NCI-H2227 treated with DMSO at 0.1 percent for 48 hours (cell line): Measurements from ENCODE around the gene CD81.
"Not testable (repeated sequence)": the region's sequence is repeated elsewhere in the genome, so short reads cannot be mapped to it uniquely, and the experiment has no call there.

Experiments used
- DNase-seq: peaks from one replicate; lab custom pipeline; 2025; lab: John Stamatoyannopoulos, UW

The CD81 gene

DNA sequence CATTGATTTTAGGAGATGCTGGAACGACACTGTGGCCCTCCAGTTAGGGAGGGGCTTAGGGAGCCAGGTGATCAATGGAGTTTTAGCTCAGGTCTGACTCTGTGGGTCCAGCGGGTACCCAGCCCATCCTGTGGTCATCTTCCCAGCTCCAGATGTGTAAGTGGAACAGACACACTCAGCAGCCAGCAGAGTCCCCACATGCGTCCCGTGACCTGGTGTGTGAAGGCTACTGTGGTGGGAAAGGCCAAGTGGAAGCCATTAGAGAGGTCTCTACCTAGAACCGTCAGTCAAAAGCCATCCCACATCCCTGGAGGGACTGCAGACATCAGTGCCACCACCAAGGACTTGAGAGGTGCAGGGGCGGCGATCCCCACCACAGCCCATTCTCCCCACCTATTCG, 19.9 kb upstream of the CD81 start:
- DNase-seq: no peak

DNA sequence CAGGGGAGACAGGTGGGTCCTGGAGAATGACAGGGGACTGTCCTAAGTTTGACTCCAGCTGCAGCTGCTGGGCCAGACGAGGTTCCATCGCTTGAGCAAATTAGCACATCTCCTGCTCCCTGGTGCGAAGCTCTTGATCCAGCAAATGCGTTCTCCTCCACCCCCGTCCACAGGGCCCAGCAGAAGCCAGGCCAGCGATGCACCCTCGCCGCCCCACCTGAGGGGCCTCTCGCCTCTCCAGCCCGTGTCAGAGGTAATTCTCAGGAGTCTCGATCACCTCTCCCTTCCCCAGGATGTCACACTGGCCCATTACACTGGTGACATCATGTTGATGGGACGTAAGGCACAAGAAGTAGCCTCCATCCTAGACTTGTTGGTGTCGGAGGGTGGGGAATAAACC, 19.5 kb upstream of the CD81 start:
- not testable (repeated sequence) for DNase-seq

DNA sequence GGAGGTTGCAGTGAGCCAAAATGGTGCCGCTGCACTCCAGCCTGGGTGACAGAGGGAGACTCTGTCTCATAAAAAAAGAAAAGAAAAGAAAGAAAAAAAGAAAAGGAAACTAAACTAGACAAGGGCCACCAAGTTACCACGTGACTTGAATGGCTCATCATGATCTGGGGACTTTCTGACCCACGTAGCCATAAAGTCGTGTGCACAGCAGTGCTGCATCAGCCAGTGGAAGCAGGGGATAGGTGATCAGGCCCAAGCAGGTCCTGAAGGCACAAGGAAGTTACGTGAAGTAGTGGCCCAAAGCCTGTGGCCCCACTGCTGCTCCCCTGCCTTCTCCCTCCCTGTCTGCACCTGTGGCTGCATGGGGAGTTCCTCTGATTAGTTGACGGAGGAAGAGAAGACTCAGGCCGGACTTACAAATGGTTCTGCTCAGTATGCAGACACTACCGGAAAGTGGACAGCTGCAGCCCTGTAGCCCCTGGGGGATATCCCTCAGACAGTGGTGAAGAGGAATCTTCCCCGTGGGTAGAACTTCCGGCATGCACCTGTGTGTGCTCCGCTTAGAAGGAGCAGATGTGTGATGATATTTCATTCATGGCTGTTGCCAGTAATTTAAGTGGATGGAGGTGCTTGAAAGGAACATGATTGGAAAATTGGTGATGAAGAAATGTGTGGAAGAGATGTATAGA, 18.2 kb upstream of the CD81 start:
- DNase-seq: no peak

DNA sequence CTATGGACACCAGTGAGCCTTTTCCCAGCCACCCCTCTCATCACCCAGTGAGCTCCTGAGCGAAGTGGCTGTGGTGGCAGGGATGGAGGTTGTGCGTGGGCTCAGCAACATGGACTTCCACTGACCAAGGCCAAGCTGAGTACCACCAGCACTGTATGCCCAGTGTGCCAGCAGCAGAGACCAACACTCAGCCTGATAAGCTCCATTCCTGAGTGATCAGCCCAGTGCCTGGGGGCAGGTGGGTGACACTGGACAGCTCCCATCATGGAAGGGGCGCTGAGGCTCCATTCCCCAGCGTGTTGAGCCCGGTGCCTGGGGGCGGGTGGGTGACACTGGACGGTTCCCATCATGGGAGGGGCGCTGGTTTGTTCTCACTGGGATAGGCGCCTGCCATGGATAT, 17.6 kb upstream of the CD81 start:
- DNase-seq: no peak

DNA sequence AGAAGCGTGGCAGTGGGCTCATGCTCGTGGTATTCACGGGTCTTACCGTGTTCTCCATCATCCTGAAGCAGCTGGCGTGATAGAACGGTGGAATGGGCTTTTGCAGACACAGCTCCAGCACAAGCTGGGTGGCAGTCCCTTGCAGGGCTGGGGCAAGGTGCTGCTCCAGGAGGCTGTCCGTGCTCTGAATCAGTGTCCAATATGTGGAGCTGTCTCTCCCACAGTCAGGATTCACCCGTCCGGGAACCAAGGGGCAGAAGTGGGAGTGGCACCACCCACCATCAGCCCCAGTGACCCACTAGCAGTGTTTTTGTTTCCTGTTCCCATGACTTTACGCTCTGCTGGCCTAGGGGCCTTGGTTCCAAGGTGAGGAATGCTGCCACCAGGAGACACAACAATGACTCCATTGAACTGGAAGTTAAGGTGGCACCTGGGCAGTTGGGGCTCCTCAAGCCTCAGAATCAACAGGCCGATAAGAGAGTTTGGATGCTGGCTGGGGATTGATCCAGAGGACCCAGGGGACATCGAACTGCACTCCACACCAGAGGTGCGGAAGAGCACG, 16.9 kb upstream of the CD81 start:
- no peak for DNase-seq

DNA sequence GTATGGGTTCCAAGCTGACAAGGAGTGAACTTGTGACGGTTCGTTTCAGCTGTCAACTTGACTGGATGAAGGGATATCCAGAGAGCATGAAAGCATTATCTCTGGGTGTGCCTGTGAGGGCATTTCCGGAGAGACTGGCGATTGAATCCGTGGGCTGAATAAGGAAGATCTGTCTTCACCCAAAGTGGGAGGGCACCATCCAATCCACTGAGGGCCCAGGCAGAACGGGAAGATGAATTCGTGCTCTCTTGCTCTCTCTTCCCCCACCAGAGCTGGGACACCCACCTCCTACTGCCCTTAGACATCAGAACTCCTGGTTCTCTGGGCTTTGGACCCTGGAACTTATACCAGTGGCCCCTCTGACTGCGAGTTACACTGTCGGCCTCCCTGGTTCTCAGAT, 15.5 kb upstream of the CD81 start:
- no peak for DNase-seq

DNA sequence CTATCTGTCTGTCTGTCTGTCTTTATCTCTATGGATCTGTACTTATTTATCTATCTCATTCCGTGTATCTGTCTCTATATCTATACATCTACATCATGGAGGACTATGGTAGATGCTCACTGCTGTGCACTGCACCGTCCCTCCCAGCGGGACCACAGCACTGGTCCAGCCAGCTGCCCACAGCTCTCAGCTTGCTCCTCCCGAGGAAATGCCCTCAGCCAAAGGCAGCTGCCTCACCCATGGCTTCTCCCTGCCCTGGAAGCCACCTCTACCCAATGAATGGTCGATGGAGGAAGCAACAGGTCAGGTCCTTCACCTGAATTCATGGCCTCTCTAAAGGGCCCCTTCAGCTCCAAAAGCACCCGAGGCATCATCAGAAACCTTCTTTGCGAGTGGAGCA, 14.7 kb upstream of the CD81 start:
- DNase-seq: no peak

DNA sequence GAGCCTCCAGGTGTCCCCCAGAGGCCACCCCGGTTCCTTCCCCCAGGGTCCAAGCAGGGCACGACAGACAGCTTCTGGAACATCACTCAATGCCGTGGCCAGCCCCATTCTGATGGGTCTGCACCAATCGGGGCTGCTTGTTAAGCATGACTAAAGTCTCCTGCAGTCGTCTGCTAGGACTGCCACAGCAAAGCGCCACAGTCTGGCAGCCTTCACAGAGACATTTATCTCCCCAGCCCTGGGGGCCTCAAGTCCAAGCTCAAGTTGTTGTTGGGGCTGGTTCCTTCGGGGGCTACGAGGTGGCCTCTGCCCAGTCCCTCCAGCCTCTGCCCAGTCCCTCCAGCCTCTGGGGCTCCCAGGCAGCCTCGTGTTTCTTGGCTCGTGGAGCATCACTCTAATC, 14.0 kb upstream of the CD81 start:
- DNase-seq: no peak

DNA sequence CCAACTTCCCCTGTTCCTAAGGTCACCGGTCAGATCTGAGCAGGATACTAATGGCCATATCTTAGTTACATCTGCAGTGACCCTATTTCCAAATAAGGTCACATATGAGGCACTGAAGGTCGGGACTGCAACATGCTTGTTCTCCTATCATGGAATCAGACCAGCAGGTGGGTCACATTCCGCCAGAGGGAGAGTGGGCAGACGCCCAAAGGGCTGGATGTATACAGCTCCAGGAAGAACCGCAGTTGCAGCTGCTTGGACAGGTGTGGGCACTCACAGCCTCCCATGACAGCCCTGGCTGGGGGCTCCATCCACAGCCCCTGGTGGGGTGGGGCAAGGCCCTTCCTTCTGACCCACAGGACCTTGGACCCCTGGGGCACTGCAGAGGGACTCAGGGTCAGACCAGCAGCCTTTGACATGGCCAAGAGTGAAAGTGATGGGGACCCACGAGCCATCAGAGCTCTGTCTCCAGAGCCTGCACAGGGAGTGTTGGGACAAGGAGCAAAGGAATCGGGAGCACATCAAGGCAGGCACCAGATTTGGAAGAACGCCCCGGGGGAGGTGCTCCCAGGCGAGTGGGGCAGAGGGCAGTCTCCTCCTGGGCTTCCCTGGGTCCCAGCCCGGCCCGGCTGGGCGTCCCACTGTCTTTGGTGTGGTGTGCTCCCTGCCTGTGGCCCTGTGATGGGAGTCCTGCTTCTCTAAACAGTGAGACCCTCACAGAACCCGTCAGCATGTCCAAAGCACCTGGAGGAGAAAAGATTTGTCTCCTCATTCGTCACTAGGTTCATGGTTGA, 13.3 kb upstream of the CD81 start:
- DNase-seq: no peak

DNA sequence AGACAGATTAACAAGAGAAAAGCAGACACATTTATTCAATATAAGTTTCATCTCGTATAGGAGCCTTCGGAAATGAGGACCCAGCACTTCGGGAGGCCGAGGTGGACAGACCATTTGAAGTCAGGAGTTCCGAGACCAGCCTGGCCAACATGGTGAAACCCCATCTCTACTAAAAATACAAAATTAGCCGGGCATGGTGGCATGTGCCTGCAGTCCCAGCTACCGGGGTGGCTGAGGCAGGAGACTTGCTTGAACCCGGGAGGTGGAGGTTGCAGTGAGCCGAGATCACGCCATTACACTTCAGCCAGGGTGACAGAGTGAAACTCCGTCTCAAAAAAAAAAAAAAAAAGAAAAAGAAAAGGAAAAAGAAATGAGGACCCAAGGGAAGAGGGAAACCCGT, 12.7 kb upstream of the CD81 start:
- DNase-seq: not testable (repeated sequence)

DNA sequence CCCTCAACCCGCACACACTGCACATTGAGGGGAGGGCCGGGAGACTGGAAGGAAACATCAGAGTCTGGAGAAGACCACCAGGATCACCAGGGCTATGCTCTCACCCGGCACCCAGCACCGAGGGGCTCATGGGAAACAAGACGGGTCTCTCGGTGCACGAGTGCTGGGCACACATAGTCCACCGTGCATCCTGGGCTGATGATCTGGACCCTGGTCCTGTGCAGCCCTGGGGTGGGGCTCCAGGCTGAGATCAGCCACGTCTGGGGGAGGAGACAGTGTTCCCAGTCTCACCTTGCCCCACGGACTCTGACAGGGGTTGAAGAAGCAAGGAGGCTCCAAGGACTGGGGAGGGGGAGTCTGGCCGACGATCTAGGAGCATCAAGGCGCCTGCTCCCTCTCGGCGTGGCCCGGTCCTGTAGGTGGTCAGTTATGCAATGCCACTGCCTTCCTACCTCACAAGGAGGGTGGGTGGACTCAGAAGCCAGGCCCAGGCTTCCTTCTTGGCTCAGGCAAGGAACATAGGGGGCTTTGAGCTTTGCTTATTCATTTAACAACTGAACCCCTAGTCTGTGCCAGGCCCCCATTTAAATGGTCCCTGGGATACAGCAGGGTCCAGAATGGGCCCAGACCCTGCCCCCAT, 11.4 kb upstream of the CD81 start:
- DNase-seq: no peak

DNA sequence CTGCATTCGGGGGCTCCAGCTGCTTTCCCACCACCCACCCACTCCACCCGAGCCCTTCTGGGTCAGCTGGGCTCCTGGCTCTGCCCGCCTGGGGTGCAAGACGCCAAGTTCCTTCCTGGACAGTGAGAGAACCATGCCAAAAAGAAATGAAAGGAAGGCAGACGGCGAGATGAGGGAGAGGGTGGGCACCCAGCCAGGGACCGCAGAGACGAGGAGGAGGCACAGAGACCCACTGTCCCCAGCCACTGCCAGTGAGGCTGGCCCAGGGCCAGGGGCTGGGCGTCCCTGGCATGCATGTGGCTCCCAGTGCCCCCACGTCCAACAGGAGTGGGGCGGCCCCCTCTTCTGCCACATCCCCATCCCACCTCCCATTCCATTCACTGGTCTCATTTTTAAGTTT, 10.8 kb upstream of the CD81 start:
- no peak for DNase-seq

DNA sequence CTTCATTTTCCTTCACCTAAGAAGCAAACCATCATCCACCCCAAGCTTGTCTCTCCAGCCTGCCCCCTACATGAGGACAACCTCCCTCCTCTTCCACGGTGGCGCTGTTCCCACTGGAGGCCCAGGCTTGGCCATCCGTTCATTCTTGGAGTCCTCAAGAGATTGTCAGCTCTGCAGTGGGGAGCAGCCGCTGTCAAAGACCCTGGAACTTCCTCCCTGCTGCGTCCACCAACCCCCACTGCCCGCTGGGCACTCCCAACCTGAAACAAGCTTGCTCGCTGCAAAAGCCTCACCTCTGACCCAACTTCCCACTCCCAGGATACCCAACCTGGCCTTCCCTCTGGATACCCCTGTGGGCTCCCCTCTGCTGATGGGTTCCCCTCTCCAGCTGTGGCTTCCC, 10.4 kb upstream of the CD81 start:
- no peak for DNase-seq

DNA sequence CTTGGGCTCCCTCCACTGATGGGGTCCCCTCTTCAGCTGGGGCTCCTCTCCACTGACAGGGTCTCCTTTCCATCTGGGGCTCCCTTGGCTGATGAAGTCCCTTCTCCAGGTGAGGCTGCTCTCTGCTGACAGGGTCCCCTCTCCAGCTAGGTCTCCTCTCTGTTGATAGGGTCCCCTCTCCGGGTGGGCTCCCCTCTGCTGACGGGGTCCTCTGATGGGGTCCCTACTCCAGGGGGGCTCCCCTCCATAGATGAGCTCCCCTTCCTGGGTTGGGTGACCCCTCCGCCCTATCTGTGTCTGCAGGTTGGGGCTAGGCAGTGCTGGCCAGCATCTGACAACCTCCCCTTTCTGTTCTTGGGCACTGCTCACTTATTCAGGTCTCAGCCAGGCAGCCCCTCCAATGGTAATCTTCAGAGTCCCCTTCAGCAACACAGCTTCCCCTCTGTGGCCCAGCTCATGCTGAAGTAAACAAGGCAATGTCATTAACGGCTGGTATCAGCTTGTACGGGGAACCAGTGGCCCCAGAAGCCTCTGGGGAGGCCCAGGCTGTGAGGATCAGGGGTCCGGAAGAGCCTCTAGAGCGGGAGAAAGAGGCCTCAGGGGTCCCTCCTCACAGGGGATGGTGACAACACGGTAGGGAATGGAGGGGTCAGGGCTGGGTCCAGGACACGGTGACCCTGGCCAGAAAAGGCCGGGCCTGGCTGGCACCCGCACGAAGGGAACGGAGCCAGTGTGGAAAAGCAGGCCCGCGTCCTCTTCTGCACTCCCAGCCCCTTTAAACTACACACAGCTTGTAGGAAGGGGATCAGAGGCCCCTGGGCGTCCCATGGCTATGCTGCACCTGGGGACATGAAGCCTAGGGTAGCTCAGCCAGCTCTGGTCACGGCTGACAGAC, 9.6 kb upstream of the CD81 start:
- no peak for DNase-seq

DNA sequence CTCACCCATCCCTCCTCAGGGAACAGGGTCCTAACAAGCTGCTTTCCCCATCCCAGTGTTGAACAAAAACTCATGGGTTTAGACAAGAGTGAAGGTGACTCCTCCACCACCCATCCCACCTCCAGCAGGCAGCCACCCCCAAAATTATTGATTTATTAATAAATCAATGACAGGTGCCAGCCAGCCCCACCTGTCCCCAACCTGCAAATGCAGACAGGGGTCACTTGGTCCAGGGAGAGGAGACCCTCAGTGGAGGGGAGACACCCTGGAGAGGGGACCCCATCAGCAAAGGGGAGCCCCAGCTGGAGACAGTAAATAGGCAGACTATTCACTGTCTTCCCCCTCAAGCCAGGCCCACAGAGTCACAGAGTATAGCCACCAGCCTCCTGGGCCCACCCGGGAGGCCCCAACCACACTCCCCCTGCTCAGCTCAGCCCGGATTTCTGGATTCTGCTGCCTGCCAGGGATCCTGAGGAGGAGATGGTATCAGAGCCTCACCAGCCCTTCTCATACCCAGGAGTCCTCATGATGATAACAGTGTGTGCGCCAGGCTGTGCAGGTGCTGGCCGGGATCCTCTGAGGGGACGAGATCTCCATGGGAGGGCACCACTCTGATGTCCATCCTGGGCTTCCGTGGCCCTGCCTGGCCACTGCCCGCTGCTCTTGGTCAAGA, 8.8 kb upstream of the CD81 start:
- no peak for DNase-seq

DNA sequence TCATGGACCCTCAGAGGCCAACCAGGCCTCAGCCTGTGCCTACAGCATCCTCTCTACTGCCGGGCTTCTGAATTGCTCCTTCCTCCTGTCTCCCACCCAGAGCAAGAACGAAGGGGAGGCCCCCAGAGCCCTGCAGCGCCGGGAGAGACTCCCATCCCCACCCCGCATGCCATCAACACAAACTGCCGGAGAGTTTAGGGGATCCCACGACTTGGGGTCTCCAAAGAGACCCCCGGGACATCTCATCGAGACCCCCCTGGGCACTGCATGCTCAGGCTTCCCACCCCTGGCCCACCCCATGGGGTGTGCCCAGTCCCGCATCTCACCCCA, 8.3 kb upstream of the CD81 start:
- no peak for DNase-seq

DNA sequence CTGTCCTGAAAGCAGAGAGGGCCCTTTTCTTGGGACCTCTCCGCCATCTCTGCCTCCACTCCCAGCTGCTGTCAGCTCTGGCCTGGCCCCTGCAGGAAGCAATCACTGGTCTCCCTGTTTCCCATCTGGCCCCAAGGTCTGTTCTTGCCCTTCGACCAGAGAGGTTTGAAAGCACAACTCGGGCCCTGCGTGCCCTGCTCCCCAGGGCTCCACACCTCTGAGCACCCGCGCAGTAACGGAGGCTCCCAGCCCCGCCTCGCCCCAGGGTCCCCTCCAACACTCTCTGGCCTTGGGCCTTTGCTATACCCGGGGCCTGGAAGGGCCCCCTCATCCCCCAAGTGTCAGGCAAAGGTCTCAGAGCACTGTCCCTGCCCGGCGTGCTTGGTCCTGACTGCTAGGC, 7.8 kb upstream of the CD81 start:
- DNase-seq: no peak

DNA sequence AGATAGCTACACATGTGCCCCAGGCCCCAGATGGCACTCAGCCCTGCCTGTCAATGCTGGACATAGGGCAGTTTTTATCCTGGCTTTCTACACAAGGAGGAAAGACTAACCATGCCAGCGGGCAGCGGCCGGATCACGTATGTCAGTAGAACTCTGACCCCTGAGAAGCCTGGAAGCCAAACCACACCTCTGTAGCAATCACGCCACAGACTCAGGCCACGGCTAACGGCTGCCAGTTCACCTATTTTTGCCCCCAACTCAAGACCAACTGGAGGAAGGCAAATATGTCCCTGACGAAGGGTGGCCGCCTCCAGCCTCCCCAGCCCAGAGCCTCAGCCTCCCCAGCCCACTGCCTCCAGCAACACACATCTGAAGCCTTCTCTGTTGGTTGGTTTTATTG, 7.2 kb upstream of the CD81 start:
- DNase-seq: no peak

DNA sequence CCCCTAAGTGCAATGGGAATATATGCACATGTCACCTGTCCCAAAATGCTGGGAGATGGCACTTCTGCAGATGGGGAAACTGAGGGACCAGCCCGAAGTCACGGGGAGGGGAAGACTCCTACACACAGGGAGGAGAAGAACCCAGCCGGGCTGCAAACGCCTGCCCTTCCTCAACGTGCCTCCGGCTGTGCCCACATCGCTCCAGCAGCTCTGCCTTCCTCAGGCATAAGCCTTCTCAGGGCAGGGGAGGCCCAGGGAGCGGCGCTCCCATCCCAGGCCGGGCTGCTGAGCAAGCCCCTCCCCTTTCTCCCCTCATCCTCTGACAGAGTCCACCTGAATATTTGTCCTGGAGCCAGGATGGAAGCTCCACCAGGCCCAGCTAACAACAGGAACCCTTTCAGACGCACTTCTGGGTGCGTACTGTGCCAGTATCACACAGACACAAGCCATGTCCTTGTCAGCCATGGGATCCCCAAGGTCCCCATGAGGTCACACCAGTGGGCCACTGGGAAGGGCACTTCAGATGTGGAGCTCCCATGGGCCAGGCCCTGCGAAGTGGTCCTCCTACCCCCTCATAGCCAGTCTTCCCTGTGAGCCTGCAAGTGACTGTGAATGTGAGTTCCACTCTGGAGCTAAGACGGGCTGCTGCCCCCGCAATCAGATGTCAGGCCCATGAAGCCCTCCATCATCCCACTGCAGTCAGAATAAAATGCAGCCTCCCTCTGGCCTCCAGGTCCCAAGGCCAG, 2.5 kb upstream of the CD81 start:
- DNase-seq: no peak

DNA sequence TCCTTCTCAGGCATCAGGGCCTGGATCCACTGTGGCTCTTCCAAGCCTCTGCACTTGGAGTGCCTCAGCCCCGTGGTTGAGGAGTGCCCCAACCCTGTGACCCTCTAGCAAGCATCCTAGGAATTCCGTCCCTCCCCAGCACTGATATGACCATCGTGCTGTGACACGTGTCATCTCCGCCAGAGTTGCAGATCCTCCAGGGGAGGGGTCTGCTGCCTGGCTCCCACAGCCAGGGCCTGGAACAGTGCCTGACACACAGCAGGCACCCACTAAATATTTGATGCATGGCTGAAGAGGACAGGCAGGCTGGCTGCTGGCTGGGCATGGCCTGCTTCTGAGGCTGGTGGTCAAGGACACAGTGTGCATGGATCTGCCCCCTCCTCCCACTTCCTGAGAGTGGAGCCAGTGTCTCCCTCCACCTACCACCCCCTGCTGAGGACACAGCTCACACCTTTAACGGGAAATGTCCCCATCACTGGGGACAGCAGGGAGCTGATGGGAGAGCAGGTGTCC, 1.7 kb upstream of the CD81 start:
- DNase-seq: no peak
